GM21528 (cell line): ENCODE data around the gene ZNF599.

Experiments used
- ATAC-seq: cut with Tn5 transposase; IDR thresholded peaks from one replicate; pipeline ENCODE4 v1.9.1; 2021; ENCODE audit warnings: mild to moderate bottlenecking, moderate library complexity; ENCODE audit not compliant: unreplicated experiment, low FRiP score

ZNF599 gene

GRCh38 chr19:34757441-34757840 is 15.6 kb downstream of the ZNF599 start:
- ATAC-seq: no peak

GRCh38 chr19:34744896-34745690 is 27.9 kb downstream of the ZNF599 start:
- ATAC-seq: no peak

DNA sequence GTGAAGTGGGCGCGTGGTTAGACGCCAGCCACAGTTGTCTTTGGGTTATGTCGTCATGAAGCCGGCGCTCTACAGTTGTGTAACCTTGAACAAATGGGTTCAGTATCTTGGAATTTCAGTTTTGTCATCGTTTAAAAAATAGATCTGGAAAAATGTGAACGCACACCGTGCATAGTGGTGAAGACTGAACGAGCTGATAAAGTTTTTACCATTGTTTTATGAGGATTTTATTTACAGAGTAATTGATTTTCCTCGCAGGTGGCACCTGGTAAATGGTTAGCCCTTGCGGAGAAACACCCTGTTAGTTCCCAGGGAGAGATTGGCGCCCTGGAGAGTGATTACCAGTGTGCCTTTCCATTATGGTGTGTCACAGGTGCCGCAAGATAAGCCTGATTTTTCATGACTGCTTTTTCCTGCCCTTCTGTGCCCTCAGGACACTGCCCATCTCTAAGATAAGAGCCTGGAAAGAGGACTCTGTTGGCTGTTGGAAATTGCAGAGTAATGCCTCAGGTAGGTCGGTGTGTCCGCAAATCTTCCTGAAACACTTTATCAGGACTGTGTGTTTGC is 38.4 kb downstream of the ZNF599 start:
- peak; percentile 45 for ATAC-seq

GRCh38 chr19:34733746-34734536 is 39.1 kb downstream of the ZNF599 start, which contains the start of gene ZNF181:
Gene ZNF181, plus strand, starts transcription at chr19:34734243. Its CDS starts 795 bp downstream, at chr19:34735038.
- ATAC-seq: peak; percentile 75

DNA sequence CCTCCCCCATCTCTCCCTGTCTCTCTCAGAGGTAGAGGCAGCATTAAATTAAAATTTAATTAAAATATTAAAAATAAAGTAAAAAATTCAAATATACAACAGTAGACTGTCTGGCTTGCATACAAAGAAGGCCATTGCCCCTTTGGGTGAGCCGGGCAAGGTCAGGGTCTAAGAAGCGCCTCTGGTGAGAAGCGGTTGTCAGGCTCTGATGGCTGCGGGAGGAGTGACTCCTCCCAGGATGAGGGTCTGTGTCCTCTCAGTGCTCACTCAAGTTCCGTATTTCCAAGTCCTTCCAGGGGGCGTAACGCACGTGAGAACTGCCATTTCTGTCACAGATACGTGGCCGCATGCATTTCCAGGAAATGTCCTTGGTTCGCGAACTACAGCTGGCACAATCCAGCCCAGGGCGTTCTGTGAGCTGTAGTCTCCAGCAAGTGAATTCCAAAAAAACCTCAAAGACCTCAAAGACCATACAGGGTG is 39.7 kb downstream of the ZNF599 start:
- peak; percentile 27 for ATAC-seq

DNA sequence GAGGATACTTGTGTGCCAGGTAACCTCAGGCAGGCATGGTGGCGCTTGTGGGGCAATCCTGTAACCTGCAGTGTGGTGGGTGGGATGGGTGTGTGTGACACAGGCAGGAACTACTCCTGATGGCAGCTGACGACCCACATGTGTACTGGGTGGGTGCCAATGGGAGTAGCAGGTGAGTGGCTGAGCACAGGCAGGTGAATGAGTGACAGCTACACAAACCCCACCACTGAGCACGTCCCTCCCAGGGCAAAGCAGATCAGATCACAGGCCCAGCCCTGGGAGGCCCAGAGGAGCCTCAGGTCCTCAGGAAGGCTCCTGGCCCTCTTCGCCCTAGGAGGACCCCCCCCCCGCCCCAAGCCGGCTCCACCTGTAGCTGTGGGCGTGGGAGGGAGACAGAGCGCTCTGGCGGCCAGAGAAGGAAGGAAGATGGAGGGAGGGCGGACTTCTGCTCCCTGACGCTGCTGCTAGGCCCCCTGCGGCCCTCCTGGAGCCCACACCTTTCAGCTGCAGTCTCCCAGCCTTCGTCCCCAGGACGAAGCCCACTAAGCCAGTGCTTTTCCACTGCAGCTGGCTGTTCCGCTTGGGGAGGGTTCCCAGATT is 40.3 kb downstream of the ZNF599 start:
- ATAC-seq: no peak

DNA sequence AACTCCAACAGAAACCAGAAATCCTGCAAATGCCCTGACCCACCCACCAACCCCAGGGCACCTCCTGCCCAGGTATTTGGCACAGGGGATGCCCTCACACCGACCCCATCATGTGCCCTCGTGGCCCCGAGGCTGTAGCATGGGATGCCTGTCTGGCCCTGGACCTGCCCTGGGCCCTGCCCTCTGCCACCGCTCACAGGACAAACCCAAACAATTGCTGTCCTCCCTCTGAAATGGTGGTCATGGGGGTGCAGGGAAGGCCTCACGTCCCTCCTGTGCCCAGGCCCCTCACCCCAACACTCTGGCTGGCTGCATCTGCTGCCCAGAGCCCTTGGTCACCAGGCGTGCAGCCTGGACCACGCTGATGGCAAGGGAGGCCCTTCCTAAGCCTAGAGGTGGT is 41.1 kb downstream of the ZNF599 start:
- no peak for ATAC-seq

DNA sequence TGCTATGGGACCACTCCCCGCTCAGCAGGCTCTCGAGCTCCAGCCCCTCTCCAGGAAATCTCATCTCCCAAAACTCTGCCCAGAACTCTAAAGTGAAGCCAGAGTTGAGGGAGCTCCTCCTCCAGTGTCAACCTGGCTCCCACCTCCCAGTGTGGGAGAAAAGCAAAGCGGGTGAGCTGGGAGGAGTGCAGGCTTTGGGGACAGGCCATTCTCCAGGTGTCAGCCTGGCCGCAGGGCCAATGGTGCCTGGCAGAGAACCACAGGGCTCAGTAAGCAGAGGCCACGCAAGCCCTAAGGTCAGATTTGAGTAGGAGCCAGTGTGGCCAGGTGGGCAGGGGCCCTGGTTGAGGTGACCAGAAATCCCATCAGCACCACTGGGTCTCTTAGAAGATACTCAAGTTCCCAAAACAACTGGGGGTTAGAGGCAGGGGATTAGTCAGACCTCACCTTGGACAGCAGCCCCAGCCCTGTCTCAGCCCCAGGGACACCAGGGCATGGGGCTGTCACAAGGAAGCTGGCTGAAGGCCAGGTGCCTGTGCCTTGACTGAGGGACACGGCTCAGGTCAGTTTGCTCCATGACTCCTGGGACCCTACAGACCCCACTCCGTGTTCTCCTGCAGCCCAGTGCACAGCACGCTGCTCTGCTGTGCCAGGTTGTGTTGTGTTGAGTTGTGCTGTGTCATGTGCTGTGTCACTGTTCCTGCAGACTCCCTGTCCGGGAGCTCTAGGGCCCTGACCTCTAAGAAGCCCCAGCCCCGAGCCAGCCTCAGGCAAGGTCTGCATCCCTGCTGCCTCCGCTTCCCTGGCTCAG is 41.8 kb downstream of the ZNF599 start:
- ATAC-seq: no peak

DNA sequence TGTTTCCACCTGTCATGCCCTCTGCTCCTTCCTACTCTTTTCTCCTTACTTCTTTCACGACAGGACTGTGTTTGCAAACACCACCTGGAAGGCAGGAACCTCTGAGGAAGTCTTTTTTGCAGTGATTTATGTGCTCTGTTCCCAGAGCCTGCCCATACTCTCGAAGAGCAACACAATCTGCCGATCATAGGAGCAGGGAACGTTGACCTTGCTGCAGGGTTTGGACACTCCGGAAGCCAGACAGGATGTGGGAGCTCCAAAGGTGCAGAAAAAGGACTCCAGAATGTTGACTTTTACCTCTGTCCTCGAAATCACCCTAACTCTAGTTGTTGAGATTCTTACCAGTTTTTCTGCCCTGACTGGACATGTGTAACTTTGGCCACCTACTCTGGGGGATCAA is 47.6 kb downstream of the ZNF599 start:
- ATAC-seq: no peak

- no peak for ATAC-seq
Observed at GRCh38 chr19:34722353-34722752, 50.7 kb downstream of the ZNF599 start.

DNA sequence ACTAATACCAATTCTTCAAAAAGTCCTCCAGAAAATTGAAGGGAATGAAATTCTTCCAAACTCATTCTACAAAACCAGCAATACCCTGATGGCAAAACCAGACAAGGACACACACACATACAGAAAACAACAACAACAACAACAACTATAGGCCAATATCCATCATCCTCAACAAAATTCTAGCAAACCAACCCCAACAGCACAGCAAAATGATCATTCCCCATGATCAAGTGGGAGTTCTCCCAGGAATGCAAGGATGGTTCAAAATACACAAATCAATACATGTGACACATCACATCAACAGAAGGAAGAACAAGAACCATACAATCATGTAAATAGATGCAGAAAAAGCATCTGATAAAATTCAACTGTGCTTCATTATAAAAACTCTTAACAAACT is 57.7 kb downstream of the ZNF599 start:
- no peak for ATAC-seq

DNA sequence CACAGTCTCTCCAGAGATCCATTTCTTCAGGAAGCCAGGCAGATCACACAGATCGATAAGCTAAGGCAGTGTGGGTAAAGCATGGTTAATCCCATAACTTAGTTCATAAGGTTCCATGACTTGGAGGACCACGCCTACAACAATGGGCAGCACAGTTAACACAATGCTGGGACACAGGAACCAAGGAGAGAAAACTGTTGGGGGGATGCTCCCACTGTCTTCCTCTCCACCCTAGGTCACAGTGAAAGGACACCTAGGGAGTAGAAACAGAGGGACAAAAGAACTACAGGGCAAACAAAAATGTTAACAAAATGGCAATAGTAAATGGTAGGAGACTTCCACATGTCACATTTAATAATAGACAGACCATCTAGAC is 59.8 kb downstream of the ZNF599 start:
- no peak for ATAC-seq

- no peak for ATAC-seq
Observed at GRCh38 chr19:34712395-34713261, 60.4 kb downstream of the ZNF599 start.

DNA sequence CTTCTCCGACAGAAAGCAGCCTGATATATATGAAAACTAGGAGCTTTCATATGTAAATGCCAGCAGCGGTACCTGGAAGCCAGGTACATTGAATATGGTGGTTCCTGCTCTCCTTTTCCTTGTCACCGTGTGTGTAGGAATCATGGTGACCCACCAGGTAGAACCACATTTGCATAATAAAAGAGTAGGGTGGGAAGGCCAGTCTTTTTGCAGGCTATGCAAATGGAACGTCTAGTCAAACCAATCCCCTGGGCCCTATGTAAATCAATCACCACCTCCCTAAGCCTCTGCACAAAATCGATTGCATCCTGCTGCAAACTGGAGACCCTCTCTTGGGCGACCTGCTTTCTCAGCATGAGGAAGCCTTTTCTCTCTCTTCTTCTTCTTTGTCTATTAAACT is 61.1 kb downstream of the ZNF599 start:
- no peak for ATAC-seq
